SK-N-SH treated with all-trans-retinoic acid at 6 μM for 48 hours (cell line): Measurements from ENCODE around the gene PDGFD.

Experiments
- ATAC-seq: fragments of 200-7000 bp; cut with Tn5 transposase; 3 replicates; pipeline ENCODE4 v1.9.1; 2020; ENCODE audit warnings: mild to moderate bottlenecking, moderate library complexity
- BACH2 ChIP-seq: fragments of 250-450 bp; sonication (Bioruptor Pico); IDR thresholded peaks from 2 replicates; pipeline ENCODE4 v1.9.0; 2021; ENCODE audit warnings: mild to moderate bottlenecking, borderline replicate concordance
- CREB5 ChIP-seq: fragments of 250-450 bp; sonication (Bioruptor Pico); IDR thresholded peaks from 2 replicates; pipeline ENCODE4 v1.5.1; 2020; ENCODE audit warnings: low read depth, mild to moderate bottlenecking, moderate library complexity
- CSDC2 ChIP-seq: fragments of 250-450 bp; sonication (Bioruptor Pico); IDR thresholded peaks from 2 replicates; pipeline ENCODE4 v1.5.0; 2020; ENCODE audit warnings: mild to moderate bottlenecking, moderate library complexity
- CSRNP3 ChIP-seq: fragments of 250-450 bp; sonication (Bioruptor Pico); IDR thresholded peaks from 2 replicates; pipeline ENCODE4 v1.5.1; 2021; ENCODE audit warnings: mild to moderate bottlenecking, moderate library complexity
- ESRRG ChIP-seq: fragments of 250-450 bp; sonication (Bioruptor Pico); IDR thresholded peaks from 2 replicates; pipeline ENCODE4 v1.6.1; 2021; ENCODE audit warnings: mild to moderate bottlenecking
- GLIS3 ChIP-seq: fragments of 250-450 bp; sonication (Bioruptor Pico); IDR thresholded peaks from 2 replicates; pipeline ENCODE4 v1.5.0; 2020; ENCODE audit warnings: mild to moderate bottlenecking, moderate library complexity
- ISL1 ChIP-seq: fragments of 250-450 bp; sonication (Bioruptor Pico); IDR thresholded peaks from 2 replicates; pipeline ENCODE4 v2.1.2; 2022; ENCODE audit warnings: mild to moderate bottlenecking, moderate library complexity
- OSR1 ChIP-seq: fragments of 250-450 bp; sonication (Bioruptor Pico); IDR thresholded peaks from 2 replicates; pipeline ENCODE4 v1.8.0; 2022; ENCODE audit warnings: moderate library complexity, mild to moderate bottlenecking, inconsistent platforms
- PATZ1 ChIP-seq: fragments of 250-450 bp; sonication (Bioruptor Pico); IDR thresholded peaks from 2 replicates; pipeline ENCODE4 v1.8.0; 2020; ENCODE audit warnings: mild to moderate bottlenecking, moderate library complexity, borderline replicate concordance
- POU6F1 ChIP-seq: fragments of 250-450 bp; sonication (Bioruptor Pico); IDR thresholded peaks from 2 replicates; pipeline ENCODE4 v1.8.0; 2021; ENCODE audit warnings: low read depth, mild to moderate bottlenecking, moderate library complexity, borderline replicate concordance
- PPARA ChIP-seq: fragments of 250-450 bp; sonication (Bioruptor Pico); IDR thresholded peaks from 2 replicates; pipeline ENCODE4 v1.5.0; 2020; ENCODE audit warnings: mild to moderate bottlenecking, borderline replicate concordance
- SNAI2 ChIP-seq: fragments of 250-450 bp; sonication (Bioruptor Pico); IDR thresholded peaks from 2 replicates; pipeline ENCODE4 v1.5.0; 2020; ENCODE audit warnings: mild to moderate bottlenecking, moderate library complexity
- TOX ChIP-seq: fragments of 250-450 bp; sonication (Bioruptor Pico); IDR thresholded peaks from 2 replicates; pipeline ENCODE4 v1.8.0; 2021; ENCODE audit warnings: mild to moderate bottlenecking, moderate library complexity, borderline replicate concordance
- TSHZ2 ChIP-seq: fragments of 250-450 bp; sonication (Bioruptor Pico); IDR thresholded peaks from 2 replicates; pipeline ENCODE4 v1.5.0; 2020; ENCODE audit warnings: mild to moderate bottlenecking, moderate library complexity
- ZC3H10 ChIP-seq: fragments of 250-450 bp; sonication (Bioruptor Pico); IDR thresholded peaks from 2 replicates; pipeline ENCODE4 v1.5.1; 2021; ENCODE audit warnings: mild to moderate bottlenecking, moderate library complexity
- ZFP3 ChIP-seq: fragments of 250-450 bp; sonication (Bioruptor Pico); IDR thresholded peaks from 2 replicates; pipeline ENCODE4 v1.5.0; 2020; ENCODE audit warnings: mild to moderate bottlenecking, moderate library complexity
- ZFP30 ChIP-seq: fragments of 450-650 bp; formaldehyde crosslinking; IDR thresholded peaks from 2 replicates; pipeline ENCODE4 v1.5.0; 2022; ENCODE audit warnings: mild to moderate bottlenecking, moderate library complexity
- ZNF565 ChIP-seq: fragments of 450-650 bp; formaldehyde crosslinking; conservative IDR thresholded peaks from 2 replicates; pipeline ENCODE4 v1.5.0; 2020; ENCODE audit warnings: low read depth, mild to moderate bottlenecking, moderate library complexity
- ZNF70 ChIP-seq: fragments of 450-650 bp; formaldehyde crosslinking; IDR thresholded peaks from 2 replicates; pipeline ENCODE4 v1.5.0; 2020; ENCODE audit warnings: mild to moderate bottlenecking, moderate library complexity

PDGFD gene

GRCh38 chr11:104124979-104125378 lies 39.0 kb downstream of the PDGFD start (continued):
- TF ChIP-seq SNAI2 (CRISPR knock-in tag), result no peak
- TF ChIP-seq ZFP30 (CRISPR knock-in tag), result no peak
- TF ChIP-seq ISL1, result no peak
- no peak for TF ChIP-seq CREB5 (CRISPR knock-in tag)
- no peak for TF ChIP-seq ZNF70 (CRISPR knock-in tag)

GRCh38 chr11:104122836-104123235 lies 41.1 kb downstream of the PDGFD start:
- TF ChIP-seq ISL1 (no peak), POU6F1 (CRISPR knock-in tag) (no peak), CSRNP3 (CRISPR knock-in tag) (no peak), ZC3H10 (CRISPR knock-in tag) (no peak), CREB5 (CRISPR knock-in tag) (no peak), ZNF70 (CRISPR knock-in tag) (no peak), PATZ1 (CRISPR knock-in tag) (no peak), GLIS3 (no peak), TOX (CRISPR knock-in tag) (no peak), ZFP30 (CRISPR knock-in tag) (no peak), CSDC2 (CRISPR knock-in tag) (no peak), ZNF565 (no peak)
- no peak for ATAC-seq

- ATAC-seq, result no peak
- TF ChIP-seq ZFP30 (CRISPR knock-in tag), result no peak
- no peak for TF ChIP-seq OSR1
- TF ChIP-seq ZFP3, result no peak
- no peak for TF ChIP-seq CSRNP3 (CRISPR knock-in tag)
- no peak for TF ChIP-seq PPARA (CRISPR knock-in tag)
- TF ChIP-seq TOX (CRISPR knock-in tag), result no peak
These were observed 41.8 kb downstream of the PDGFD start for GRCh38 chr11:104122011-104122635.

GRCh38 chr11:104120493-104121137 lies 43.3 kb downstream of the PDGFD start:
- ATAC-seq, result no peak; the same call in 2 of the 3 replicates
- TF ChIP-seq GLIS3 (no peak), ZFP30 (CRISPR knock-in tag) (no peak), ZNF70 (CRISPR knock-in tag) (no peak), POU6F1 (CRISPR knock-in tag) (no peak), PPARA (CRISPR knock-in tag) (no peak), TSHZ2 (CRISPR knock-in tag) (no peak), ESRRG (no peak), BACH2 (CRISPR knock-in tag) (no peak)
